Calu3 (cell line): Measurements from ENCODE around the gene HIPK3. TPM values are rescaled to one million over a fixed set of nuclear protein-coding genes. Genes with fewer than 3 reads are reported as not detected.
A peak's percentile ranks its signal among the peaks of the same experiment; 100 is the strongest.

ENCODE experiments used
- BruUV-seq: library from RNA; stranded (reverse); fragments of 400-500 nt; replicated peaks from 2 replicates; lab custom pipeline; 2021; lab: Mats Ljungman, UMichigan
- CTCF ChIA-PET: fragments of 300-600 bp; sonication (Branson Sonifier 250); formaldehyde crosslinking; loops from one replicate; lab custom pipeline; 2022; ENCODE audit warnings: antibody characterized with exemption; lab: Charles Lee
- DNase-seq: peaks from one replicate; pipeline ENCODE4 v3.0.0; 2022
- H3K27ac Mint-ChIP-seq: one replicate; pipeline ENCODE4 v1.8.0; 2022; ENCODE audit warnings: mixed read lengths; ENCODE audit not compliant: unreplicated experiment
- H3K27me3 Mint-ChIP-seq: one replicate; pipeline ENCODE4 v1.8.0; 2022; ENCODE audit warnings: mixed read lengths; ENCODE audit not compliant: unreplicated experiment
- H3K36me3 Mint-ChIP-seq: one replicate; pipeline ENCODE4 v1.8.0; 2022; ENCODE audit warnings: mild to moderate bottlenecking, moderate library complexity, mixed read lengths; ENCODE audit not compliant: insufficient read depth, unreplicated experiment
- H3K4me1 Mint-ChIP-seq: one replicate; pipeline ENCODE4 v1.8.0; 2022; ENCODE audit warnings: mild to moderate bottlenecking, low read depth, mixed read lengths; ENCODE audit not compliant: unreplicated experiment
- H3K4me3 Mint-ChIP-seq: one replicate; pipeline ENCODE4 v1.8.0; 2022; ENCODE audit warnings: mild to moderate bottlenecking, low read depth, moderate library complexity, mixed read lengths; ENCODE audit not compliant: unreplicated experiment
- H3K9me3 Mint-ChIP-seq: one replicate; pipeline ENCODE4 v1.8.0; 2022; ENCODE audit warnings: low read depth, mixed read lengths; ENCODE audit not compliant: unreplicated experiment
- CTCF ChIP-seq: fragments of 200-600 bp; IDR thresholded peaks from one replicate; pipeline ENCODE4 v1.8.0; 2022; ENCODE audit warnings: antibody characterized with exemption; ENCODE audit not compliant: unreplicated experiment
- intact Hi-C: fragments of 100-400 bp; cut with micrococcal nuclease; formaldehyde crosslinking; loops from one replicate; pipeline ENCODE4 v1.10.0; 2022; ENCODE audit not compliant: unreplicated experiment
- total RNA-seq: library from RNA; stranded (reverse); gene quantifications from 2 replicates; pipeline ENCODE4 v1.2.3, GENCODE V29; 2022

Gene HIPK3
- total RNA-seq, 1 experiment from 2014 or later: 53.6 TPM

GRCh38 chr11:33290319-33290718, 33.1 kb downstream of the HIPK3 start:
- no peaks in the 10 kb centered on the region for H3K9me3 Mint-ChIP-seq
- intact Hi-C loops: no loop called here
- no peak for TF ChIP-seq CTCF
- H3K27ac Mint-ChIP-seq: no peak overlapping the region
- no peak overlapping the region for H3K4me3 Mint-ChIP-seq
- BruUV-seq: no TSS peak
- no peaks in the 10 kb centered on the region for H3K27me3 Mint-ChIP-seq
- CTCF ChIA-PET: no interaction called here
- no peaks in the 10 kb centered on the region for H3K36me3 Mint-ChIP-seq
- peaks cover 16% of the 10 kb centered on the region for H3K4me1 Mint-ChIP-seq
- DNase-seq: no peak

GRCh38 chr11:33291004-33291777, 34.0 kb downstream of the HIPK3 start:
- intact Hi-C loops: no loop called here
- DNase-seq: peak; percentile 18
- TF ChIP-seq CTCF: no peak
- peak overlapping the region; percentile 47 for H3K27ac Mint-ChIP-seq
- CTCF ChIA-PET: interaction anchor here (0.6 to 1.3 kb wide), 2 partner anchors 40 to 703 kb away, joined by 3 read pairs; no protein-coding TSS in a partner anchor
- no peaks in the 10 kb centered on the region for H3K27me3 Mint-ChIP-seq
- peak overlapping the region; percentile 47 for H3K4me3 Mint-ChIP-seq
- peaks cover 16% of the 10 kb centered on the region for H3K4me1 Mint-ChIP-seq
- BruUV-seq: no TSS peak
- no peaks in the 10 kb centered on the region for H3K9me3 Mint-ChIP-seq
- no peaks in the 10 kb centered on the region for H3K36me3 Mint-ChIP-seq

- Mint-ChIP-seq H3K4me1 (peaks cover 16% of the 10 kb centered on the region), H3K27ac (no peak overlapping the region), H3K27me3 (no peaks in the 10 kb centered on the region), H3K4me3 (no peak overlapping the region), H3K9me3 (no peaks in the 10 kb centered on the region), H3K36me3 (no peaks in the 10 kb centered on the region)
- intact Hi-C loops: no loop called here
- BruUV-seq: no TSS peak
- CTCF ChIA-PET: no interaction called here
- DNase-seq: no peak
- TF ChIP-seq CTCF: no peak
Observed at GRCh38 chr11:33292311-33292710, 35.1 kb downstream of the HIPK3 start.

GRCh38 chr11:33294224-33294623, 37.0 kb downstream of the HIPK3 start:
- Mint-ChIP-seq H3K27ac (no peak overlapping the region), H3K4me1 (peaks cover 16% of the 10 kb centered on the region), H3K36me3 (no peaks in the 10 kb centered on the region), H3K9me3 (no peaks in the 10 kb centered on the region), H3K27me3 (no peaks in the 10 kb centered on the region), H3K4me3 (no peak overlapping the region)
- DNase-seq: no peak
- TF ChIP-seq CTCF: no peak
- intact Hi-C loops: no loop called here
- BruUV-seq: no TSS peak
- CTCF ChIA-PET: no interaction called here
